MG63 (cell line): Measurements from ENCODE around the gene LRRC8D. TPM values are rescaled to one million over a fixed set of nuclear protein-coding genes. Genes with fewer than 3 reads are reported as not detected.

Experiments used
- DNase-seq: peaks from one replicate; pipeline ENCODE4 v3.0.0-alpha.2; 2020
- H3K27me3 ChIP-seq: fragments of 250-450 bp; sonication (Bioruptor Pico); 2 replicates; pipeline ENCODE4 v1.5.1; 2020; ENCODE audit warnings: mild to moderate bottlenecking, moderate library complexity
- H3K36me3 ChIP-seq: fragments of 250-450 bp; sonication (Bioruptor Pico); 2 replicates; pipeline ENCODE4 v1.5.1; 2020; ENCODE audit warnings: mild to moderate bottlenecking, moderate library complexity
- H3K4me3 ChIP-seq: fragments of 250-450 bp; sonication (Bioruptor Pico); 2 replicates; pipeline ENCODE4 v1.5.1; 2020; ENCODE audit warnings: mild to moderate bottlenecking, moderate library complexity
- H3K9me3 ChIP-seq: fragments of 250-450 bp; sonication (Bioruptor Pico); 2 replicates; pipeline ENCODE4 v1.5.1; 2020; ENCODE audit warnings: mild to moderate bottlenecking, moderate library complexity
- total RNA-seq: library from RNA; depleted of rRNA; stranded (reverse); fragments of >200 nt; shearing (Covaris generic); gene quantifications from 2 replicates; pipeline ENCODE4 v1.2.3, GENCODE V29; 2014; ENCODE audit warnings: low replicate concordance

The LRRC8D gene
- total RNA-seq, 1 experiment from 2014 or later = 21.5 TPM

GRCh38 chr1:89822999-89823628 is 2.3 kb downstream of the LRRC8D start:
- DNase-seq = no peak
- no peaks in the 10 kb centered on the region; the same call in none of the 2 replicates for H3K36me3 ChIP-seq
- H3K9me3 ChIP-seq = no peaks in the 10 kb centered on the region
- H3K4me3 ChIP-seq = no peak overlapping the region
- no peaks in the 10 kb centered on the region; the same call in 1 of the 2 replicates for H3K27me3 ChIP-seq

DNA sequence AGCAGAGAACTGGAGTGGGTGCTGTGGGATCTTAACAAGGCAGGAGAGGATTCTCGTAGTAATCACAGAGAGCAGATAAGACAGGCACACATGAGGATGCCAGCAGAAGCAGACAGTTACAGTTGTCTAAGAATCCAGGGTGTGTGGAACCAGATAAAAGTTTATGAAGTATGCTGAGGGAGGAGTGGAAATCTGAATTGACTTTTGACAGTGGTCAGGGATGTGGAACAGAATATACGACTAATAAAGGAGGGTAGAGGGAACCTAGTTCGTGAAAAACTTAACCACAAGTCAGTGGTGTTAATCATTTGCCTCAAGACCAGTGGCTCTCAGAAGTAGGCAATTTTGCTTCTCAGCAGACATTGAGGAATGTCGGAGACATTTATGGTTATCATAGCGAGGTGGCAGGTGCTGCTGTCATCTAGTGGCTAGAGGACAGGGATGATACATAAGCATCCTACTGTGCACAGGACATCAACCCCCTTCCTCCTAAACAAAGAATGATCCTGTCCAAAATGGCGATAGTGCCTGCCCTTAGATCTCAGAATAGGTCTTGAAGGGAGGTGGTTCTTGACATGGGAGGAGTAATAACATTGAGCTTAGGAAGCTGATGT is 3.0 kb downstream of the LRRC8D start:
- H3K27me3 ChIP-seq = no peaks in the 10 kb centered on the region; the same call in 1 of the 2 replicates
- no peak for DNase-seq
- H3K36me3 ChIP-seq = no peaks in the 10 kb centered on the region; the same call in none of the 2 replicates
- no peaks in the 10 kb centered on the region for H3K9me3 ChIP-seq
- H3K4me3 ChIP-seq = no peak overlapping the region

- DNase-seq = no peak
- H3K4me3 ChIP-seq = no peak overlapping the region
- H3K27me3 ChIP-seq = no peaks in the 10 kb centered on the region
- H3K36me3 ChIP-seq = no peaks in the 10 kb centered on the region; the same call in none of the 2 replicates
- no peaks in the 10 kb centered on the region for H3K9me3 ChIP-seq
These were observed 5.8 kb downstream of the LRRC8D start for GRCh38 chr1:89826594-89826993.

GRCh38 chr1:89827330-89827729 is 6.5 kb downstream of the LRRC8D start:
- DNase-seq = no peak
- no peak overlapping the region for H3K4me3 ChIP-seq
- H3K36me3 ChIP-seq = no peaks in the 10 kb centered on the region; the same call in none of the 2 replicates
- H3K27me3 ChIP-seq = no peaks in the 10 kb centered on the region
- no peaks in the 10 kb centered on the region for H3K9me3 ChIP-seq

DNA sequence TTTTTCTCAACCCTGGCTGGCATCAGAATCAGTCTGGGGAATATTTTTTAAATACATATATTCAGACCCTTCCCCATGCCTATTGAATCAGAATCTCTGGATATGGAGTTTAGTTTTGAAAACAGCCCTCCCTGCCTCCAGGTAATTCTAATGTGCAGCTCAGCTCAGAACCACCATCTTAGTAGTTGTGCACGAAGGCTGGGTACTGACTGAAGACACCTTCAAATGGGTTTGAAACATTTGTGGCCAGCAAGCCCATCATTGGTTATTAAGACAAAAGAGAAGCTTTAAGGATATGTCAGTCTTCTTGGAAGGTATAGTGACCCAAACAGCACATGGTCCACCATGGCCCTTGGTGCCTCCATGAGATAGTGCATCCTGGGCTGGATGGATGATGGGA is 7.1 kb downstream of the LRRC8D start:
- Histone ChIP-seq H3K9me3 (no peaks in the 10 kb centered on the region), H3K36me3 (no peaks in the 10 kb centered on the region; the same call in none of the 2 replicates), H3K4me3 (no peak overlapping the region), H3K27me3 (no peaks in the 10 kb centered on the region)
- no peak for DNase-seq

DNA sequence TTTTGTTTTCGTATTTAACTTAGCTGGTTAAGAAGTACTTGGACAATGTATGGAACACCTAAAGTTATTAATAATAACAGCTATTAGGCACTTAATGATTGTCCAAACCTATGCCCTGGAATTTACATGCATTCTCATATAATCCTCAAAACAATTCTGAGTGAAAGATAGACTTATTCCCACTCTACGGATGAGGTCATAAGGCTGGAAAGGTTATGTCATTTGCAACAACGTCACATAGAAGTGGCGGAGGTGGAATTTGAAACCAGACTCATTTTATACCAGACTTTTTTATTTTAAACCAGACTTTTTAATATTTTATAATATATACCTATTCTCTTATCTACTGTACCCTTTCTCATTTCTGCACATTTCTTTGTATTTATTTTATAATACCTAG is 8.4 kb downstream of the LRRC8D start:
- Histone ChIP-seq H3K4me3 (no peak overlapping the region), H3K36me3 (no peaks in the 10 kb centered on the region; the same call in none of the 2 replicates), H3K27me3 (no peaks in the 10 kb centered on the region), H3K9me3 (no peaks in the 10 kb centered on the region)
- DNase-seq = no peak

DNA sequence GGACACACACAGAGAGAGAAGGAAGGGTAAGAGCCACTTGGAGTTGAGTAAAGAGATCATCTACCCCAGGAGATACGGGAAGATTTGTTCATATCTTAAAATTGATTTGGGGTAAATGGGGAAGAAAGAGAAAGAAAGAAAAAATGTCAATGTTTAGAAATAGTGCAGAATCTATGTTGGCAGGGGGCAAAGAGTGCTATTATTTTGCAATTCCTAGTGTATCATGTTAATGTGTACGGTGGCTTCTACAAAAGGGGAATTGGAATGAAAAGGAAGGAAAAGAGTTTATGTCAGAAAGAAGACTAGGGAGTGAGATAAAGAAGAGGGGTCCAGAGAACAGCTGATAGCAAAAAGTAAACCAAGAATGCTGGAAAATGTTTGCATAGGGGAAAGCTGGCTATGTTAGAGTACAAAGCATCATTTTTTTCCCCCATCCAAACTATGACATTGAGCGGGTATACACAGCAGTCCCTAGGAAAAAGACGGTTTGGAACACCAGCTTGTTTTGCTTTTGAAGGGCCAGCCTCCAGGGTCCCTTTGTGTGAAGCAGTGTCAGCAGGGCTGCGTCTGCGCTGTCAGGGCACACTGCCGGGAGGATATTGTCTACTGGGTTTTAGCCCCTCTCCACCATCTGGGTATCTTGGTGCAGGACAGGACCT is 10.8 kb downstream of the LRRC8D start:
- no peak for DNase-seq
- Histone ChIP-seq H3K9me3 (no peaks in the 10 kb centered on the region), H3K36me3 (no peaks in the 10 kb centered on the region; the same call in 1 of the 2 replicates), H3K27me3 (no peaks in the 10 kb centered on the region), H3K4me3 (no peak overlapping the region)

- H3K27me3 ChIP-seq = no peaks in the 10 kb centered on the region
- H3K4me3 ChIP-seq = no peak overlapping the region
- no peak for DNase-seq
These were observed 11.8 kb downstream of the LRRC8D start for GRCh38 chr1:89832496-89833127.

GRCh38 chr1:89833183-89834082 is 12.6 kb downstream of the LRRC8D start:
- no peaks in the 10 kb centered on the region for H3K27me3 ChIP-seq
- no peaks in the 10 kb centered on the region for H3K9me3 ChIP-seq
- H3K4me3 ChIP-seq = no peak overlapping the region
- H3K36me3 ChIP-seq = no peaks in the 10 kb centered on the region; the same call in 1 of the 2 replicates
- DNase-seq = no peak

More at GRCh38 chr1:89832496-89833127, 11.8 kb downstream of the LRRC8D start:
- no peaks in the 10 kb centered on the region; the same call in 1 of the 2 replicates for H3K36me3 ChIP-seq
- no peaks in the 10 kb centered on the region for H3K9me3 ChIP-seq

GRCh38 chr1:89834083-89834704 is 13.4 kb downstream of the LRRC8D start:
- H3K36me3 ChIP-seq = no peaks in the 10 kb centered on the region; the same call in 1 of the 2 replicates
- no peaks in the 10 kb centered on the region for H3K27me3 ChIP-seq
- H3K4me3 ChIP-seq = no peak overlapping the region
- DNase-seq = no peak
- no peaks in the 10 kb centered on the region for H3K9me3 ChIP-seq

GRCh38 chr1:89836252-89837035 is 15.6 kb downstream of the LRRC8D start:
- Histone ChIP-seq H3K27me3 (no peaks in the 10 kb centered on the region), H3K9me3 (no peaks in the 10 kb centered on the region), H3K4me3 (no peak overlapping the region), H3K36me3 (no peaks in the 10 kb centered on the region)
- DNase-seq = no peak

GRCh38 chr1:89837036-89837481 is 16.2 kb downstream of the LRRC8D start:
- DNase-seq = no peak

DNA sequence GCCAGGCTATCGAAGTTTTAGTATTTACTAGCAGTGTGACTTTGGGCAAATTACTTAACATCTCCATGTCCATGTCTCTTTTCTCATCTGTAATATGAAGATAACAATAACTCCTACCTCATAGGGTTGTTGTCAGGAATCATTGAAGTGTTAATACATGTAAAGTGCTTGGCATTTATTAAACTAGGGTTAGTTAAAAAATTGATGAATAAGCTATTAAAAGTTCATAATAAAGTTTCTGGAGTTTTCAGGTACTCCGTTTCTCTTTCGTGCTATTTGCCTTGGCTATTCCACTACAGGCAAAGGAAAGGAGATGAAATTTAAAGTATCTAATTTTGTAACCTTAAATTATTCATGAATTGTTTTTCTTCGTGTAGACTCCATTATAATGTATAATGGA is 16.7 kb downstream of the LRRC8D start:
- no peaks in the 10 kb centered on the region for H3K9me3 ChIP-seq
- H3K36me3 ChIP-seq = no peaks in the 10 kb centered on the region
- no peak for DNase-seq
- H3K27me3 ChIP-seq = no peaks in the 10 kb centered on the region
- no peak overlapping the region for H3K4me3 ChIP-seq

More at GRCh38 chr1:89837036-89837481, 16.2 kb downstream of the LRRC8D start:
- Histone ChIP-seq H3K36me3 (no peaks in the 10 kb centered on the region), H3K4me3 (no peak overlapping the region), H3K27me3 (no peaks in the 10 kb centered on the region), H3K9me3 (no peaks in the 10 kb centered on the region)

DNA sequence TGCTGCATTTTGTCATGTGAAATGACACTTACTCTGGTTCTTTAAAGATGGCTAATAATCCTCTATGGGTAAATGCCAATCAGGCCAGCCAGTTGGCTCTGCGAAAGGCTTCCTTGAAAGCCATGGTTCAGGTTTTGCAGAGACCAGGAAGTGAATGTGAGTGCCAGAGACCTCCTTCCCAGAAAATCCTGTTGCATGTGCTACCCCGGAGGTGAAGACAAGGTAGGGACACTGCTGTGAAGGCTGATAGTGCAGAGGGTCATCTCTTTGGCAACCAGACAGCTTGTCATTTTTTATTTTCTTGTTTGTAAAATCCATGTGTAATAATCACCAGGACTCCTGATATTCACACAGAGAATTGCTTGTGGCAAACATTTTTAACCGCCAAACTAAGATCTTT is 18.7 kb downstream of the LRRC8D start:
- Histone ChIP-seq H3K36me3 (no peaks in the 10 kb centered on the region), H3K4me3 (no peak overlapping the region), H3K9me3 (no peaks in the 10 kb centered on the region), H3K27me3 (no peaks in the 10 kb centered on the region)
- DNase-seq = no peak

DNA sequence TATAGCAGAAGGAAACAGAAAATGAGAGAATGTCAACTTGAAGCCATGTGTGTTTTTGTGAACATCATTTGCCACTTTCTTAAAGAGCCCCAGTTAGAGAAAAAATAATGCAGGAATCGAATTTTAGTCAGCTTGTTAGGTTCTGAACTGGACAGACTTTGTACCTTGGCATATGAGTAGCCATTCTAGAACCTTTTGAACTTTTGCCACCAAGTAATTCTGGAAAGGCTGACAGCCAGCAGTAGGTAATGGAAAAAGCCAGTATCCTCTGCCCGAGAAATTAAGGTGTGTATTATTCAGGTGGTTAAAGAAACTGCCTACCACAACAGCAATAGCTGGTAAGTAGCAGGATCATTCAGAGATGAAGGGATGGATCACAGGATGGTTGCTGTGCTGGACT is 20.7 kb downstream of the LRRC8D start:
- Histone ChIP-seq H3K36me3 (no peaks in the 10 kb centered on the region), H3K4me3 (no peak overlapping the region), H3K27me3 (no peaks in the 10 kb centered on the region), H3K9me3 (no peaks in the 10 kb centered on the region)
- no peak for DNase-seq
